ENCODE results near the gene LAD1.

The LAD1 gene

GRCh38 chr1:201423655-201424054 lies 24.5 kb upstream of the LAD1 start:
- H3K4me3 ChIP-seq (ENCODE audit: low read length) = no peak overlapping the region
- no peak for TF ChIP-seq ZNF274 (IDR thresholded peaks at IDR 0.05; ENCODE audit: low read depth, low read length)

GRCh38 chr1:201422436-201423030 lies 23.4 kb upstream of the LAD1 start:
- TF ChIP-seq ZNF274 (IDR thresholded peaks at IDR 0.05; ENCODE audit: low read depth, low read length) = no peak

GRCh38 chr1:201422026-201422425 lies 22.9 kb upstream of the LAD1 start:
- H3K4me3 ChIP-seq (ENCODE audit: low read length) = no peak overlapping the region
- no peak for TF ChIP-seq ZNF274 (IDR thresholded peaks at IDR 0.05; ENCODE audit: low read depth, low read length)

More at GRCh38 chr1:201422436-201423030, 23.4 kb upstream of the LAD1 start:
- H3K4me3 ChIP-seq (ENCODE audit: low read length) = no peak overlapping the region

GRCh38 chr1:201421041-201421440 lies 21.9 kb upstream of the LAD1 start:
- no peak overlapping the region for H3K4me3 ChIP-seq (ENCODE audit: low read length)
- TF ChIP-seq ZNF274 (IDR thresholded peaks at IDR 0.05; ENCODE audit: low read depth, low read length) = no peak

- H3K4me3 ChIP-seq (ENCODE audit: low read length) = no peak overlapping the region
- no peak for TF ChIP-seq ZNF274 (IDR thresholded peaks at IDR 0.05; ENCODE audit: low read depth, low read length)
These were observed 21.5 kb upstream of the LAD1 start for GRCh38 chr1:201420608-201421002.

GRCh38 chr1:201419746-201420607 lies 20.9 kb upstream of the LAD1 start:
- no peak for TF ChIP-seq ZNF274 (IDR thresholded peaks at IDR 0.05; ENCODE audit: low read depth, low read length)

GRCh38 chr1:201419256-201419655 lies 20.1 kb upstream of the LAD1 start:
- no peak overlapping the region for H3K4me3 ChIP-seq (ENCODE audit: low read length)
- TF ChIP-seq ZNF274 (IDR thresholded peaks at IDR 0.05; ENCODE audit: low read depth, low read length) = no peak

More at GRCh38 chr1:201419746-201420607, 20.9 kb upstream of the LAD1 start:
- H3K4me3 ChIP-seq (ENCODE audit: low read length) = no peak overlapping the region

- H3K4me3 ChIP-seq (ENCODE audit: low read length) = no peak overlapping the region
These were observed 19.3 kb upstream of the LAD1 start for GRCh38 chr1:201418461-201418860.

GRCh38 chr1:201414051-201414738 lies 15.1 kb upstream of the LAD1 start:
- H3K4me3 ChIP-seq (ENCODE audit: low read length) = no peak overlapping the region
- TF ChIP-seq ZNF274 (IDR thresholded peaks at IDR 0.05; ENCODE audit: low read depth, low read length) = no peak

More at GRCh38 chr1:201418461-201418860, 19.3 kb upstream of the LAD1 start:
- no peak for TF ChIP-seq ZNF274 (IDR thresholded peaks at IDR 0.05; ENCODE audit: low read depth, low read length)

GRCh38 chr1:201411292-201411691 lies 12.2 kb upstream of the LAD1 start:
- H3K4me3 ChIP-seq (ENCODE audit: low read length) = no peak overlapping the region

GRCh38 chr1:201409440-201409839 lies 10.3 kb upstream of the LAD1 start:
- TF ChIP-seq ZNF274 (IDR thresholded peaks at IDR 0.05; ENCODE audit: low read depth, low read length) = no peak
- no peak overlapping the region for H3K4me3 ChIP-seq (ENCODE audit: low read length)

More at GRCh38 chr1:201411292-201411691, 12.2 kb upstream of the LAD1 start:
- no peak for TF ChIP-seq ZNF274 (IDR thresholded peaks at IDR 0.05; ENCODE audit: low read depth, low read length)

- no peak for TF ChIP-seq ZNF274 (IDR thresholded peaks at IDR 0.05; ENCODE audit: low read depth, low read length)
- H3K4me3 ChIP-seq (ENCODE audit: low read length) = no peak overlapping the region
These were observed 9.7 kb upstream of the LAD1 start for GRCh38 chr1:201408834-201409200.

GRCh38 chr1:201408176-201408833 lies 9.2 kb upstream of the LAD1 start:
- no peak overlapping the region for H3K4me3 ChIP-seq (ENCODE audit: low read length)
- TF ChIP-seq ZNF274 (IDR thresholded peaks at IDR 0.05; ENCODE audit: low read depth, low read length) = no peak

- TF ChIP-seq ZNF274 (IDR thresholded peaks at IDR 0.05; ENCODE audit: low read depth, low read length) = no peak
- no peak overlapping the region for H3K4me3 ChIP-seq (ENCODE audit: low read length)
These were observed 7.8 kb upstream of the LAD1 start for GRCh38 chr1:201406831-201407406.

Data from GM08714 (cell line).